Ecto neural progenitor cell (in vitro differentiated cells): ENCODE measurements around the gene SH3PXD2B.

ENCODE experiments used
- DNase-seq: peaks from one replicate; pipeline ENCODE4 v3.0.0-alpha.2; 2018; ENCODE audit warnings: low spot score

The SH3PXD2B gene

GRCh38 chr5:172454358-172455086 is at the start of gene SH3PXD2B:
Gene SH3PXD2B, minus strand, starts transcription at chr5:172454525. Its CDS starts 173 bp downstream, at chr5:172454352.
- DNase-seq: peak; percentile 87

- peak; percentile 46 for DNase-seq
Measured at GRCh38 chr5:172502969-172503368, 48.6 kb upstream of the SH3PXD2B start.

GRCh38 chr5:172502410-172502809 is 48.1 kb upstream of the SH3PXD2B start:
- no peak for DNase-seq

GRCh38 chr5:172501708-172502320 is 47.5 kb upstream of the SH3PXD2B start:
- peak; percentile 27 for DNase-seq

GRCh38 chr5:172499287-172499686 is 45.0 kb upstream of the SH3PXD2B start:
- DNase-seq: no peak

GRCh38 chr5:172498431-172499129 is 44.3 kb upstream of the SH3PXD2B start:
- peak; percentile 36 for DNase-seq

GRCh38 chr5:172497591-172498255 is 43.4 kb upstream of the SH3PXD2B start:
- peak; percentile 30 for DNase-seq

GRCh38 chr5:172496671-172497371 is 42.5 kb upstream of the SH3PXD2B start:
- peak; percentile 27 for DNase-seq

- DNase-seq: peak; percentile 31
Measured at GRCh38 chr5:172494630-172495505, 40.5 kb upstream of the SH3PXD2B start.

- peak; percentile 21 for DNase-seq
Measured at GRCh38 chr5:172493906-172494305, 39.6 kb upstream of the SH3PXD2B start.

- DNase-seq: no peak
Measured at GRCh38 chr5:172493461-172493860, 39.1 kb upstream of the SH3PXD2B start.

- DNase-seq: peak; percentile 30
Measured at GRCh38 chr5:172493002-172493401, 38.7 kb upstream of the SH3PXD2B start.

GRCh38 chr5:172492097-172492840 is 37.9 kb upstream of the SH3PXD2B start:
- peak; percentile 33 for DNase-seq

GRCh38 chr5:172491481-172491880 is 37.2 kb upstream of the SH3PXD2B start:
- peak; percentile 24 for DNase-seq

GRCh38 chr5:172490514-172491461 is 36.5 kb upstream of the SH3PXD2B start:
- DNase-seq: peak; percentile 35

- no peak for DNase-seq
Measured at GRCh38 chr5:172488221-172488620, 33.9 kb upstream of the SH3PXD2B start.

- DNase-seq: no peak
Measured at GRCh38 chr5:172487671-172488070, 33.3 kb upstream of the SH3PXD2B start.

GRCh38 chr5:172486912-172487311 is 32.6 kb upstream of the SH3PXD2B start:
- DNase-seq: no peak

GRCh38 chr5:172486451-172486850 is 32.1 kb upstream of the SH3PXD2B start:
- DNase-seq: no peak
